Common myeloid progenitor, CD34-positive (primary cell): ENCODE measurements around the gene IGF1R.

Source experiments
- CTCF ChIA-PET: fragments of 350-600 bp; sonication (Branson Sonifier 250); formaldehyde crosslinking; loops from one replicate; lab custom pipeline; 2021; ENCODE audit warnings: antibody characterized with exemption; lab: Charles Lee
- POLR2A ChIA-PET: fragments of 350-600 bp; sonication (Branson Sonifier 250); formaldehyde crosslinking; loops from one replicate; lab custom pipeline; 2021; ENCODE audit warnings: antibody characterized with exemption; lab: Charles Lee
- DNase-seq, 3 donors: peaks; one replicate each; pipeline versions ENCODE4 v3.0.0 to v3.0.0-alpha.2; 2013
- H3K27ac ChIP-seq, 2 experiments: 1 replicate in 1 of 2; 2 replicates in 1 of 2; pipeline ENCODE4 v1.7.0; 2013; ENCODE audit warnings: inconsistent platforms in 2 of 2, low read length in 2 of 2, mild to moderate bottlenecking in 2 of 2, low read depth in 1 of 2, moderate library complexity in 1 of 2; ENCODE audit not compliant: severe bottlenecking in 2 of 2, insufficient read depth in 1 of 2, poor library complexity in 1 of 2
- H3K27me3 ChIP-seq, 5 experiments: replicated peaks in 2 of 5; 1 replicate in 3 of 5; 2 replicates in 2 of 5; pipeline versions ENCODE4 v1.6.1 to v1.7.0; 2013; ENCODE audit warnings: low read length in 4 of 5, mild to moderate bottlenecking in 2 of 5, moderate library complexity in 2 of 5, inconsistent platforms in 1 of 5; ENCODE audit not compliant: insufficient read depth in 5 of 5, control insufficient read depth in 4 of 5
- H3K36me3 ChIP-seq, 4 experiments: 1 replicate in 2 of 4; 2 replicates in 2 of 4; pipeline versions ENCODE4 v1.6.1 to v1.7.0; 2013; ENCODE audit warnings: low read length in 3 of 4, control low read depth in 1 of 4, mild to moderate bottlenecking in 1 of 4; ENCODE audit not compliant: control insufficient read depth in 4 of 4, insufficient read depth in 4 of 4
- H3K4me1 ChIP-seq, 4 experiments: 1 replicate in 3 of 4; 2 replicates in 1 of 4; pipeline versions ENCODE4 v1.6.1 to v1.7.1; 2013; ENCODE audit warnings: low read length in 3 of 4, mild to moderate bottlenecking in 3 of 4, control low read depth in 1 of 4, inconsistent platforms in 1 of 4, moderate library complexity in 1 of 4; ENCODE audit not compliant: control insufficient read depth in 4 of 4, insufficient read depth in 4 of 4; ENCODE audit errors: control extremely low read depth in 1 of 4
- H3K4me3 ChIP-seq, 7 experiments: 1 replicate in 4 of 7; 2 replicates in 3 of 7; pipeline versions ENCODE4 v1.5.1 to v1.7.0; 2013; ENCODE audit warnings: mild to moderate bottlenecking in 7 of 7, low read length in 6 of 7, moderate library complexity in 6 of 7, inconsistent platforms in 2 of 7, low read depth in 2 of 7, control low read depth in 1 of 7; ENCODE audit not compliant: insufficient read depth in 4 of 7, control insufficient read depth in 1 of 7; ENCODE audit errors: extremely low read depth in 1 of 7
- H3K9me3 ChIP-seq, 5 experiments: 1 replicate in 4 of 5; 2 replicates in 1 of 5; pipeline versions ENCODE4 v1.6.1 to v1.7.1; 2013; ENCODE audit warnings: low read length in 4 of 5, mild to moderate bottlenecking in 2 of 5, inconsistent platforms in 1 of 5, low read depth in 1 of 5, moderate library complexity in 1 of 5; ENCODE audit not compliant: control insufficient read depth in 4 of 5, insufficient read depth in 2 of 5; ENCODE audit errors: control extremely low read depth in 1 of 5
- WGBS: methylation state at CpG from one replicate; pipeline ENCODE4 v1.1.5; 2013; ENCODE audit not compliant: insufficient coverage; 5-methylcytosine and 5-hydroxymethylcytosine counted together

Gene IGF1R

DNA sequence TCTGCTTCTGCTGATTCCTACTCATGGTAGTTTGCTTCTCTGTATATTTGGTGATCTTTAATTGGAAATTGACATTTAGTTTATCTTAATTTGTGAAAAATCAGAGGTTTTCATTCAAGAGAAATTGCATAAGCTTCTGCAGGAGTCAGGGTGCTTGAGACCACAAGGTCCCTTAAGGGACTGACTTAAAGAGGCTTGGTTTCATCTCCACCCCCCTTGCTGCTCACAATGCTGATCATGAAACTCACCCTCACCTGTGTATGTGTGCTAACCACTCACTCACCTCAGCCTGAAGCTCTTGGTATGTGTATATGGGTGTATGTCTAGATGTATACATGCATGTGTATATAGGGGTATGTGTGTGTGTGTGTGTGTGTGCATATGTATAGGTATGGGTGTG is 347.8 kb downstream of the IGF1R start:
- POLR2A ChIA-PET: no interaction called here
- no peaks in the 10 kb centered on the region for H3K4me1 ChIP-seq
- no peak overlapping the region for H3K27ac ChIP-seq
- H3K27me3 ChIP-seq: peaks cover 0 to 4% (median 0%) of the 10 kb centered on the region in 5 experiments
- CTCF ChIA-PET: interaction anchor here (0.6 kb wide), 1 partner anchor 572 kb away, joined by 3 read pairs; no protein-coding TSS in a partner anchor
- no peak for DNase-seq
- no peaks in the 10 kb centered on the region for H3K36me3 ChIP-seq
- no peak overlapping the region for H3K4me3 ChIP-seq
- H3K9me3 ChIP-seq: peaks cover 0 to 11% (median 4%) of the 10 kb centered on the region in 5 experiments

DNA sequence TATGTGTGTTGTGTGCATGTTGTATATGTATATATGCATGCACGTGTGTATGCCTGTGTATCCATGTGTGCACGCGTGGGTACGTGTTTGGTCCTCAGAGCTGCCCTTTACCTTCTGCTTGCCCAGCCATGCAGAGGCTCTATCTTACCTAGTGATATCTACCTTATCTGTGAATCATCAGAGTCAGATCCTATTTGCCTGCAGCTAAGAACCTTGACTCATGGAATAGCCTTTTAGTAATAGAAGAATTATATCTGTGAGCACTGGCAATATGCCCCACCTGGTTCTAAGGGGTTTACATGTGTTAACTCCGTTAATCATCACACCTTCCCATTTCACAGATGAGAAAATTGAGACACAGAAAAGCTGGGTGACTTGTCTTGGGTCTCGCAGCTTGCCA is 348.3 kb downstream of the IGF1R start:
- WGBS: no CpG with 5 or more reads among the region's 6 CpGs
- DNase-seq: no peak
- Histone ChIP-seq H3K27ac (no peak overlapping the region), H3K9me3 (peaks cover 0 to 11% (median 4%) of the 10 kb centered on the region in 5 experiments), H3K27me3 (peaks cover 0 to 4% (median 0%) of the 10 kb centered on the region in 5 experiments), H3K4me1 (no peaks in the 10 kb centered on the region), H3K4me3 (no peak overlapping the region), H3K36me3 (no peaks in the 10 kb centered on the region)
- ChIA-PET POLR2A (no interaction called here), CTCF (no interaction called here)

DNA sequence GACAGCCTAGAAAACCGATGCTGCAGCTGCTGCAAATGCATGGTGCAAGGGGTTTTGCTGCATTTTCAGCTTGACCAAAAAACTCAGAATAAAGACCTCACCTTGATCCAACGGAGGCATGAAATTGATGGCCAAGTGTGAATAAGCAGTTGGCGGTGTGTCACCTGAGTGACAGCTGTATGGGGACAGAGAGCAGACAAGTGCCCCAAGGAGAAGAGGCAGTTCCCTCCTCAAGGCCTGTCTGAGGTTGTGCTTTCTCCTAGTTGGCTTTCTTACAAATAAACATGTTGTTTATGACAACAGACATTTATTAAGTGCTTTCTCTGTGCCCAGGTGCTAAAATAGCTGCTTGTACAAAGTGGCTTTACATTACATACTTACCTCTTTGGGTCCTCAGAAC is 349.0 kb downstream of the IGF1R start:
- 93% methylated on average over 3 of the region's 3 CpGs for WGBS
- POLR2A ChIA-PET: no interaction called here
- CTCF ChIA-PET: no interaction called here
- peaks cover 0 to 11% (median 4%) of the 10 kb centered on the region in 5 experiments for H3K9me3 ChIP-seq
- H3K4me3 ChIP-seq: no peak overlapping the region
- H3K36me3 ChIP-seq: no peaks in the 10 kb centered on the region
- no peak for DNase-seq
- H3K4me1 ChIP-seq: no peaks in the 10 kb centered on the region
- peaks cover 0 to 4% (median 0%) of the 10 kb centered on the region in 5 experiments for H3K27me3 ChIP-seq
- H3K27ac ChIP-seq: no peak overlapping the region

DNA sequence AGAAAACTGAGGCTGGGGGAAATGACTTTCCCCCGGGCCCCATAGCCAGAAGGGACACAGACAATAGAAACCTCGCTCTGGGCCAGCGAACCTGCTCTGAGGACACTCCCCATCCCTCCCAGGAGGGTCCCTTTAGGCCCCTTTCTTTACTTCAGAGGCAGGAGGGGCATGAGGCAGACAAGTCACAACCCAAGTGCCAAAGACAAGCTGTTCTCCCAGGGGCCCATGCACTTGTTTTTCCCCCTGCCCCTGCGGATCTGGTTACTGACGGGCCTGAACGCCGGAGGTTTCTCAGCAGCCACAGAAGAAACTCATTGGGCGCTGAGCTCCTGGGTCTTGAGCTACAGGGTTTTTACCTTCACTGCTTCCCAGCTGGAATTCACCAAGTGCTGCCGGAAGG is 349.4 kb downstream of the IGF1R start:
- H3K4me3 ChIP-seq: no peak overlapping the region
- ChIA-PET CTCF (no interaction called here), POLR2A (no interaction called here)
- H3K36me3 ChIP-seq: no peaks in the 10 kb centered on the region
- peaks cover 0 to 11% (median 4%) of the 10 kb centered on the region in 5 experiments for H3K9me3 ChIP-seq
- 94% methylated on average over 9 of the region's 9 CpGs for WGBS
- DNase-seq: no peak
- H3K4me1 ChIP-seq: no peaks in the 10 kb centered on the region
- H3K27me3 ChIP-seq: peaks cover 0 to 4% (median 0%) of the 10 kb centered on the region in 5 experiments
- H3K27ac ChIP-seq: no peak overlapping the region

DNA sequence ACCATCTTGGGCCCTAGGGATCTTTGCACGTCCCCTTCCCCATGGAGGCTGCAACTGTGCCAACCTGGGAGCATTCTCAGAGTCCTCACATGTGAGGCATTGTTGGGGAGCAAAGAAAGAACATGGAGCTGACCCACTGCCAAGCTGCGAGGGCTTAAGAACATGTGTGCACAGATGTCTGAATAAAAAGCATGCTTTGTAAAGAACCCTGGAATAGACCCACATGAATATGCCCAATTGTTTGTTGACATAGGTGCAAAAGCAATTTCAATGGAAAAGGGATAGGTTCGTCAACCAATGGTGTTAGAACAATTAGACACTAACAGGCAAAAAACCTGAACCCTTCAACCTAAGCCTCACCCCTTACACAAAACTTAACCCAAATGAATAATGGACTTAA is 349.9 kb downstream of the IGF1R start:
- CTCF ChIA-PET: no interaction called here
- Histone ChIP-seq H3K4me3 (no peak overlapping the region), H3K27me3 (peaks cover 0 to 4% (median 0%) of the 10 kb centered on the region in 5 experiments), H3K4me1 (no peaks in the 10 kb centered on the region), H3K36me3 (no peaks in the 10 kb centered on the region), H3K9me3 (peaks cover 0 to 11% (median 4%) of the 10 kb centered on the region in 5 experiments), H3K27ac (no peak overlapping the region)
- POLR2A ChIA-PET: no interaction called here
- DNase-seq: no peak
- 100% methylated on average over 2 of the region's 3 CpGs for WGBS

DNA sequence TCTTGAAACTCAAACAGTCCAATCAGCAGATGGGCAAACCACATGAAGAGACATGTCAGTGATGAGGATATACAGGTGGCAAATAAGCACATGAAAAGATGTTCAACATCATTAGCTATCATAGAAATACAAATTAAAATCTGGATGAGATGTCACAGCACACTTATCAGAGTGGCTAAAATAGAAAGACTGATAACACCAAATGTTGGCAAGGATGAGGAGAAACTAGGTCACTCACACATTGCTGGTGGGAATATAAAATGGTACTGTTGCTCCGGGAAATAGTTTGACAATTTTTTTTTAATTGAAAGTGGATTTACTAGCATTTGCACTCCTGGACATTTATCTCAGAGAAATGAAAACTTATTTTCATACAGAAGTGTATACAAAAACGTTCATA is 350.9 kb downstream of the IGF1R start:
- ChIA-PET POLR2A (no interaction called here), CTCF (no interaction called here)
- no peak for DNase-seq
- peaks cover 0 to 11% (median 4%) of the 10 kb centered on the region in 5 experiments for H3K9me3 ChIP-seq
- H3K4me1 ChIP-seq: no peaks in the 10 kb centered on the region
- H3K4me3 ChIP-seq: no peak overlapping the region
- H3K27me3 ChIP-seq: peaks cover 0 to 4% (median 0%) of the 10 kb centered on the region in 5 experiments
- no peak overlapping the region for H3K27ac ChIP-seq
- H3K36me3 ChIP-seq: no peaks in the 10 kb centered on the region
- WGBS: no CpG with 5 or more reads among the region's 2 CpGs

DNA sequence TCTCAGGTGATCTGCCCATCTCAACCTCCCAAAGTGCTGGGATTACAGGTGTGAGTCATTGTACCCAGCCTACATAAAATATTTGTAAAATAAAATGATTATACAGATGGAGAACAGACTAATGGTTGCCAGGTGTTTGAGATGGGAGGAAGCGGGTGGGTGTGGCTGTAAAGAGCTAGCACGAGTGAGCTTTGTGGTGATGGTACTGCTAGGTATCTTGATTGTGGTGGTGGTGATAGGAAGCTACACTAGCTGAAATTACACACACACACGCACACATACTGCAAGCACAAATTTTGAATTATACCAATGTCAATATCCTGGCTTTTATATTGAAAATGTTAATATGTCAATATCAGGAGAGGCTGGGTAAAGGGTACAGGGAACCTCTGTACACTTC is 353.9 kb downstream of the IGF1R start:
- Histone ChIP-seq H3K27me3 (peaks cover 0 to 27% (median 5%) of the 10 kb centered on the region in 5 experiments), H3K9me3 (peaks cover 0 to 4% (median 0%) of the 10 kb centered on the region in 5 experiments), H3K4me3 (no peak overlapping the region), H3K27ac (no peak overlapping the region), H3K4me1 (no peaks in the 10 kb centered on the region), H3K36me3 (no peaks in the 10 kb centered on the region)
- no CpG with 5 or more reads among the region's 3 CpGs for WGBS
- no peak for DNase-seq
- ChIA-PET CTCF (no interaction called here), POLR2A (no interaction called here)
